GM12878 (cell line): ENCODE results near the gene KCNQ1.

Experiments
- CBX3 ChIP-seq: fragments of 200-600 bp; sonication (generic); IDR thresholded peaks from 2 replicates; pipeline ENCODE4 v1.6.1; 2016; ENCODE audit warnings: low read depth, borderline replicate concordance
- E2F8 ChIP-seq: fragments of 450-650 bp; IDR thresholded peaks from 2 replicates; pipeline ENCODE4 v1.6.1; 2018; ENCODE audit warnings: mild to moderate bottlenecking, low read depth, moderate library complexity; ENCODE audit not compliant: partially characterized antibody
- POLR2A ChIP-seq: IDR thresholded peaks from 2 replicates; pipeline ENCODE4 v1.6.1; 2011; ENCODE audit warnings: low read depth, mild to moderate bottlenecking, low read length
- SP1 ChIP-seq: IDR thresholded peaks from one replicate; pipeline ENCODE4 v1.6.1; 2011; ENCODE audit warnings: low read depth, low read length
- TAF1 ChIP-seq: IDR thresholded peaks from 2 replicates; pipeline ENCODE4 v1.6.1; 2011; ENCODE audit warnings: mild to moderate bottlenecking, low read depth, low read length, borderline replicate concordance

GRCh38 chr11:2466069-2466801, 21.4 kb downstream of the KCNQ1 start:
- TF ChIP-seq TAF1 (no peak), CBX3 (no peak), SP1 (no peak), E2F8 (no peak), POLR2A (no peak)
